Peyer's patch (tissue), 4 donors: ENCODE measurements around the gene FBXO42.

Source experiments
- CTCF ChIP-seq, 6 experiments: fragments of 450-650 bp in 4 of 6; fragments of 200-600 bp in 2 of 6; sonication (generic) in 1 of 6; IDR thresholded peaks; one replicate each; pipeline ENCODE4 v1.5.1; 2017 to 2019; ENCODE audit warnings: antibody characterized with exemption in 6 of 6, mild to moderate bottlenecking in 3 of 6, moderate library complexity in 1 of 6
- POLR2A ChIP-seq, 2 donors: fragments of 450-650 bp; IDR thresholded peaks; one replicate each; pipeline ENCODE4 v1.5.1; 2017; ENCODE audit warnings: antibody characterized with exemption in 2 of 2, mild to moderate bottlenecking in 2 of 2, moderate library complexity in 2 of 2

GRCh38 chr1:16349847-16350406, 2.4 kb downstream of the FBXO42 start:
- TF ChIP-seq CTCF (IDR thresholded peaks at IDR 0.05) (no peak), POLR2A (IDR thresholded peaks at IDR 0.05) (no peak)
